A549 (cell line): ENCODE results near the gene SLC16A4. TPM values are rescaled to one million over a fixed set of nuclear protein-coding genes. Genes with fewer than 3 reads are reported as not detected.

ENCODE experiments used
- ATAC-seq, 2 experiments: fragments of 200-7000 bp in 1 of 2; fragments of >200 bp in 1 of 2; cut with Nextera tagmentation in 1 of 2; cut with Tn5 transposase in 1 of 2; 3 replicates each; pipeline versions ENCODE4 v1.8.0 to v1.9.1; 2018 to 2020; ENCODE audit warnings: mild to moderate bottlenecking in 1 of 2, moderate library complexity in 1 of 2
- CTCF ChIA-PET: fragments of 300-600 bp; sonication (Branson Sonifier 250); formaldehyde crosslinking; extraction: SDS; loops from one replicate; lab custom pipeline; 2021; ENCODE audit warnings: antibody characterized with exemption, inconsistent platforms; lab: Yijun Ruan, JAX
- POLR2A ChIA-PET: fragments of 350-600 bp; formaldehyde crosslinking; extraction: SDS; loops from one replicate; lab custom pipeline; 2021; ENCODE audit warnings: antibody characterized with exemption, inconsistent platforms; lab: Yijun Ruan, JAX
- DNase-seq, 2 experiments: peaks; one replicate each; pipeline versions ENCODE4 v3.0.0 to v3.0.0-alpha.2; 2011 to 2016; ENCODE audit warnings: low read depth in 1 of 2, low spot score in 1 of 2
- FAIRE-seq: peaks from 2 replicates; lab custom pipeline; 2011; peaks lifted over from hg19 to GRCh38; lab: Jason Lieb, UNC
- H3K27ac ChIP-seq, 2 experiments: fragments of >200 bp; sonication (Bioruptor Twin); formaldehyde crosslinking; 3 replicates each; pipeline ENCODE4 v1.5.1; 2016 to 2017
- H3K4me1 ChIP-seq: fragments of >200 bp; sonication (Bioruptor Twin); formaldehyde crosslinking; 3 replicates; pipeline ENCODE4 v1.6.1; 2016
- H3K4me2 ChIP-seq: fragments of >200 bp; sonication (Bioruptor Twin); formaldehyde crosslinking; 3 replicates; pipeline ENCODE4 v1.6.1; 2016
- H3K4me3 ChIP-seq: fragments of >200 bp; sonication (Bioruptor Twin); formaldehyde crosslinking; 3 replicates; pipeline ENCODE4 v1.5.1; 2016
- H3K9me3 ChIP-seq: fragments of >200 bp; sonication (Bioruptor Twin); formaldehyde crosslinking; 3 replicates; pipeline ENCODE4 v1.6.1; 2016
- BCL3 ChIP-seq: fragments of >200 bp; sonication (Bioruptor Twin); formaldehyde crosslinking; IDR thresholded peaks from 3 replicates; pipeline ENCODE4 v1.6.1; 2016
- CHD2 ChIP-seq: fragments of 150-350 bp; IDR thresholded peaks from 2 replicates; pipeline ENCODE4 v1.6.1; 2014; ENCODE audit warnings: low read length; ENCODE audit not compliant: partially characterized antibody
- EP300 ChIP-seq, 2 experiments: fragments of >200 bp; sonication (Bioruptor Twin); formaldehyde crosslinking; IDR thresholded peaks; 2 replicates in 1 of 2; 3 replicates in 1 of 2; pipeline ENCODE4 v1.6.1; 2016 to 2017
- ESRRA ChIP-seq: fragments of 150-350 bp; IDR thresholded peaks from 2 replicates; pipeline ENCODE4 v1.6.1; 2014; ENCODE audit warnings: mild to moderate bottlenecking, low read length, borderline replicate concordance
- FOSB ChIP-seq: fragments of 250-450 bp; sonication (Bioruptor Pico); IDR thresholded peaks from 2 replicates; pipeline ENCODE4 v1.5.0; 2020; ENCODE audit warnings: mild to moderate bottlenecking, moderate library complexity
- HEYL ChIP-seq: fragments of 250-450 bp; sonication (Bioruptor Pico); IDR thresholded peaks from 2 replicates; pipeline ENCODE4 v1.8.0; 2021; ENCODE audit warnings: mild to moderate bottlenecking, moderate library complexity
- JUN ChIP-seq, 2 experiments: fragments of >200 bp; sonication (Bioruptor Twin); formaldehyde crosslinking; IDR thresholded peaks; 2 replicates in 1 of 2; 3 replicates in 1 of 2; pipeline ENCODE4 v1.6.1; 2016 to 2017
- KDM5A ChIP-seq: fragments of 200-600 bp; sonication (generic); IDR thresholded peaks from 2 replicates; pipeline ENCODE4 v1.6.1; 2016; ENCODE audit warnings: antibody characterized with exemption, mild to moderate bottlenecking
- PBX3 ChIP-seq: IDR thresholded peaks from 2 replicates; pipeline ENCODE4 v1.6.1; 2012
- PHF8 ChIP-seq: fragments of 200-600 bp; sonication (generic); IDR thresholded peaks from 2 replicates; pipeline ENCODE4 v1.6.1; 2016; ENCODE audit warnings: low read depth, mild to moderate bottlenecking, antibody characterized with exemption, moderate library complexity, borderline replicate concordance
- POLR2A ChIP-seq: IDR thresholded peaks from 2 replicates; pipeline ENCODE4 v1.6.1; 2012; ENCODE audit warnings: mild to moderate bottlenecking, low read length
- REST ChIP-seq: fragments of 200-600 bp; sonication (generic); IDR thresholded peaks from 2 replicates; pipeline ENCODE4 v1.6.1; 2016; ENCODE audit warnings: antibody characterized with exemption, mild to moderate bottlenecking, moderate library complexity
- RFX5 ChIP-seq: fragments of 450-650 bp; IDR thresholded peaks from 2 replicates; pipeline ENCODE4 v1.7.1; 2014; ENCODE audit warnings: antibody characterized with exemption, mild to moderate bottlenecking, moderate library complexity
- RNF2 ChIP-seq: fragments of 200-600 bp; sonication (generic); IDR thresholded peaks from 2 replicates; pipeline ENCODE4 v1.6.1; 2016; ENCODE audit warnings: low read depth, mild to moderate bottlenecking, antibody characterized with exemption, moderate library complexity, borderline replicate concordance
- USF2 ChIP-seq: fragments of 450-650 bp; IDR thresholded peaks from 2 replicates; pipeline ENCODE4 v1.6.1; 2014; ENCODE audit warnings: antibody characterized with exemption
- ZC3H11A ChIP-seq: fragments of 450-650 bp; IDR thresholded peaks from 2 replicates; pipeline ENCODE4 v1.6.1; 2014; ENCODE audit warnings: antibody characterized with exemption, mild to moderate bottlenecking
- ZSCAN20 ChIP-seq: fragments of 250-450 bp; sonication (Bioruptor Pico); IDR thresholded peaks from 2 replicates; pipeline ENCODE4 v1.8.0; 2022; ENCODE audit warnings: mild to moderate bottlenecking, moderate library complexity
- WGBS: methylation state at CpG from one replicate; pipeline ENCODE4 v1.1.6; 2017; ENCODE audit errors: missing lambda C conversion rate; 5-methylcytosine and 5-hydroxymethylcytosine counted together
- polyA plus RNA-seq, 4 experiments: library from polyadenylated mRNA; depleted of rRNA in 3 of 4; stranded (reverse); fragments of >200 nt; fragmentation: RNase III in 1 of 4; extraction: RNeasy Plus Mini Kit Qiagen cat#74134 plus additional on column Dnase treatment in 1 of 4; gene quantifications; 2 replicates in 3 of 4; 3 replicates in 1 of 4; pipeline ENCODE4 v1.2.3, GENCODE V29; 2011 to 2017

SLC16A4 gene
- polyA plus RNA-seq, 2 of the 4 experiments (the other 2 are of a cell fraction), result 61.0 to 176 TPM

GRCh38 chr1:110339407-110340206 lies 51.2 kb downstream of the SLC16A4 start:
- POLR2A ChIA-PET, result interaction anchor here (0.6 to 3.2 kb wide), 18 partner anchors 8 to 791 kb away, joined by 3 to 37 read pairs (median 5); partner anchors contain the start of genes GNAI3, KCNC4, LAMTOR5 and LRIF1
- FAIRE-seq (no peak), DNase-seq (peak; percentile 30), ATAC-seq (peak; percentile 12 to 14; a peak in 5 of 6 replicates)
- under 1% methylated on average over 44 of the region's 77 CpGs for WGBS
- Histone ChIP-seq H3K27ac (peak overlapping the region; percentile 96 to 99), H3K4me1 (peaks cover 58% of the 10 kb centered on the region), H3K4me2 (peak overlapping the region; percentile 90), H3K9me3 (no peaks in the 10 kb centered on the region), H3K4me3 (peak overlapping the region; percentile 91)
- CTCF ChIA-PET, result interaction anchor here (1.0 to 5.5 kb wide), 24 partner anchors 8 to 288 kb away, joined by 3 to 36 read pairs (median 8); partner anchors contain the start of gene SLC16A4
- TF ChIP-seq KDM5A, result peak; percentile 76
- peak; percentile 66; the same call in 1 of the 2 replicates for TF ChIP-seq PHF8
- TF ChIP-seq REST, result no peak
- TF ChIP-seq JUN (IDR thresholded peaks at IDR 0.05), result peak in 1 of 2 experiments; percentile 45; a peak in 2 of 5 replicates
- peak; percentile 57 for TF ChIP-seq POLR2A
- TF ChIP-seq BCL3, result 0 out of 3 replicates have a peak, but pooled peaks have one; percentile 54
- TF ChIP-seq ESRRA, result no peak
- TF ChIP-seq ZC3H11A, result no peak

GRCh38 chr1:110338886-110339406 lies 51.9 kb downstream of the SLC16A4 start, which contains the start of gene RBM15:
Gene RBM15, plus strand, starts transcription at chr1:110339377. Its CDS starts 29 bp downstream, at chr1:110339406.
- peak; percentile 100 for TF ChIP-seq REST
- no peak for TF ChIP-seq FOSB (CRISPR knock-in tag)
- TF ChIP-seq CHD2, result peak; percentile 98
- TF ChIP-seq PBX3, result peak; percentile 90; the same call in 1 of the 2 replicates
- no peak for TF ChIP-seq EP300 (IDR thresholded peaks at IDR 0.05)
- no peak for TF ChIP-seq RNF2
- TF ChIP-seq USF2, result peak; percentile 97
- TF ChIP-seq KDM5A, result no peak
- TF ChIP-seq HEYL (CRISPR knock-in tag), result no peak
- peak; percentile 73 for TF ChIP-seq RFX5
- TF ChIP-seq ZSCAN20 (CRISPR knock-in tag), result no peak
- ChIA-PET CTCF (interaction anchor here (0.7 to 5.5 kb wide), 28 partner anchors 8 to 288 kb away, joined by 3 to 36 read pairs (median 6); partner anchors contain the start of gene SLC16A4), POLR2A (interaction anchor here (0.6 to 3.2 kb wide), 22 partner anchors 9 to 790 kb away, joined by 3 to 37 read pairs (median 4); partner anchors contain the start of genes GNAI3, KCNC4, LAMTOR5 and LRIF1)
- DNase-seq (peak; percentile 89 to 100), FAIRE-seq (no peak), ATAC-seq (peak; percentile 75 to 87)
- Histone ChIP-seq H3K4me1 (peaks cover 58% of the 10 kb centered on the region), H3K4me3 (peak within 1 kb of the TSS; percentile 91), H3K9me3 (no peaks in the 10 kb centered on the region), H3K4me2 (peak within 1 kb of the TSS; percentile 90), H3K27ac (peak within 1 kb of the TSS; percentile 96 to 99)
- WGBS, result under 1% methylated on average over 25 of the region's 25 CpGs
